Stimulated activated CD4-positive, alpha-beta T cell treated with anti-CD3 and anti-CD28 coated beads, Interleukin-4, amount 100 ng/mL, for 4 hours (primary cell): Measurements from ENCODE around the gene MED12L.

Experiments used
- DNase-seq, 2 experiments: peaks; one replicate each; pipeline ENCODE4 v3.0.0-alpha.2; 2020

MED12L gene

DNA sequence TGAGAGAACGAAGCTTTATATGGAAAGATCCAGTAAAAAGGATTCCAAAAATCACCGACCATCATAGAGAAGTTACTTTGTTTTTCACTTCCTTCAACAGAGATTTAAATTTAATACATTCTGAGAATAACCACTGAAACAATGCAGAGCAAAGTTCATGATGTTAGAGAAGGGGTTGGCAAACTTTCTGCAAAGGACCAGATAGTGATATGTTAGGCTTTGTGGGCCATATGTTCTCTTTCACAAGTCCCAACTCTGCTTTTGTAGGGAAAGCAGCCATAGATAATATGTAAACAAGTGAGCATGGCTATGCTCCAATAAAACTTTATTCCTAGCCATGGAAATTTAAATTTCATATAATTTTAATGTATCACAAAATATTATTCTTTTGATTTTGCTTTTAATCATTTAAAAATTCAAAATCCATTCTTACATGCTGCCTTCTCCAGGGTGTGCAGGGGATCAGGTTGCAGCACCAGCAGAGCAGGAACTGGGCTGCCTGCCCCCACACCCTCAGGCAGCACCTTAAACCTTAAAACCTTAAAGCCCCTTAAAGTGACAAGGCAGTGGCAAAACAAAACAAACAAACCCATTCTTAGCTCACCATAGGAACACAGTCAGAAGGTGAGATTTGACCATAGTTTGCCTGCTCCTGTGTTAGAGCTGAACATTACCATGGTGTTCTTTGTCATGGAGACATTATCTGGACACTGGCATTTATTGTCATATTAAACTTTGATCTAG lies 392.3 kb downstream of the MED12L start:
- no peak for DNase-seq

DNA sequence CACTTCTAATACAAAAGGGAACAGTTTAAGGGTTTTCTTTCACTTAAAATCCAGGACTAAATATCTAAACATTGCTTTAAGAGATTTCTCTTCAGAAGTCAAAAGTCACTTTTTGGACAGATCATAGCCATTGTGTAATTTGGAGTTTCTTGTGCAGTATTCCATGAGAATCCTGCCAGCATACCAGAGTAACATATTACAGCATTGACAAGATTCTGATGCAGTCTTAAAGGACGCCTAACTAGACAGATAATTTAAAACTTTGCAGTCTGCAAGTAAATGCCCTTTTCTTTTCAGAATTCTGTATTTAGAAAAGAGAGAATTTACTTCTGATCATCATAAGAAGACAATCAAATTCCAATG lies 392.9 kb downstream of the MED12L start:
- DNase-seq = no peak

DNA sequence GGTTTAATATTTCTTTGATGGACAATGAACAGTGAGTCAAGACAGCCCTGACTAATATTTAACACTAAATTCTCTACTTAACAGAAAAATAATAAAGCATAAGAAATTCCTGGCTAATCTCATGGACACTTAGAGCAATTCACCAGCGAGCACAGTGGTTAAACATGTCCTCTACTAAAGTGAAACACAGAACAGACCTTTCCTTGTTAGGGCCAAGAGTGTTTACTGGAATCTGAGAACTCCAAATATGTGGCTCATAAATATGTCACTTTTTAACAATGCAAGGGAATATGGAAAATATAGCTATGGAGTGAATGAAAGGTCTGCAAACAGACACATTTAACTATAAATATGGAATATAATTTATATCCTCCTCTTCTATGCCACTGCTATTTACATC lies 394.0 kb downstream of the MED12L start:
- no peak for DNase-seq

DNA sequence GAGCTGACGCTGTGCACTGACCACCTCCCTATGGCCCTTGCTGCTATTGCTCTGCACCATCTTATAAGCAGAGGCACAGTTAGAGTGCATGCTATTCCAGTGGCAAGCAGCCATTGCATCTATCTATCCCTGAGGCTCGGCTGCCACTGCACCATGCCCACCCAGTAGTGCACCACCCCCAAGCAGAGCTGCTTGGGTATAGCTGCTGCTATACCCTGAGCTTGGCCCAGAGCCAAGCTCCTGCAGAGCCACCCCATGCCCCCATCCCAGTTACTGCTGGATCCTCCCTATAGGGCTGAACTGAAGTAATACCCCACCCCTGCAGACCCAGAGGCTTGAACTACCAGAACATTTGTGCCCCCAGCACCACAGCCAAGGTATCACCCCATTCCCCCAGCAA lies 395.0 kb downstream of the MED12L start:
- no peak for DNase-seq

DNA sequence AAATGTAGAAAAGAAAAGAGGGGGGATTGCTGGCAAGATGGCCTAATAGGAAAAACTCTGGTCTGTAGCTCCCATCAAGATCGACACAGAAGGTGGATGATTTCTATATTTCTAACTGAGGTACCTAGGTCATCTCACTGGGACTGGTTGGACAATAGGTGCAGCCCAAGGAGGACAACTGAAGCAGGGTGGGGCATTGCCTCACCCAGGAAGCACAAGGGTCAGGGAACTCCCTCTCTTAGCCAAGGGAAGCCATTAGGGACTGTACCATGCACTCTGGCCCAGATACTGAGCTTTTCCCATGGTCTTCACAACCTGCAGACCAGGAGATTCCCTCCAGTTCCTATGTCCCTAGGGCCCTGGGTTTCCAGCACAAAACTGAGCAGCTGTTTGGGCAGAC lies 398.0 kb downstream of the MED12L start:
- no peak for DNase-seq

DNA sequence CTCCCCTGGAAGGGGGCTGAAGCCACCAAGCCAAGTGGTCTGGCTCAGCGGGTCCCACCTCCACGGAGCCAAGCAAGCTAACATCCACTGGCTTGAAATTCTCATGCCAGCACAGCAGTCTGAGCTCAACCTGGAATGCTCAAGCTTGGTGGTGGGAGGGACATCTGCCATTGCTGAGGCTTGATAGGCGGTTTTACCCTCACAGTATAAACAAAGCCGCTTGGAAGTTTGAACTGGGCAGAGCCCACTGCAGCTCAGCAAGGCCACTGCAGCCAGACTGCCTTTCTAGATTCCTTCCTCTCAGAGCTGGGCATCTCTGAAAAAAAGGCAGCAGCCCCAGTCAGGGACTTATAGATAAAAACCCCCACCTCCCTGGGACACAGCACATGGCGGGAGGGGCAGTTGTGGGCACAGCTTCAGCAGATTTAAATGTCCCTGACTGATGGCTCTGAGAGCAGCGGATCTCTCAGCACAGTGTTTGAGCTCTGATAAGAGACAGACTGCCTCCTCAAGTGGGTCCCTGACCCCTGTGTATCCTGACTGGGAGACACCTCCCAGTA lies 398.6 kb downstream of the MED12L start:
- DNase-seq = no peak
